Stimulated activated CD8-positive, alpha-beta memory T cell treated with anti-CD3 and anti-CD28 coated beads, Interleukin-7, amount 100 ng/mL, for 1 hour (primary cell): ENCODE results near the gene TANC1.
"Not testable (repeated sequence)": the region's sequence is repeated elsewhere in the genome, so short reads cannot be mapped to it uniquely, and the experiment has no call there.

Source experiments
- DNase-seq, 2 donors: peaks; one replicate each; pipeline ENCODE4 v3.0.0-alpha.2; 2020; ENCODE audit warnings: low read depth in 2 of 2

TANC1 gene

DNA sequence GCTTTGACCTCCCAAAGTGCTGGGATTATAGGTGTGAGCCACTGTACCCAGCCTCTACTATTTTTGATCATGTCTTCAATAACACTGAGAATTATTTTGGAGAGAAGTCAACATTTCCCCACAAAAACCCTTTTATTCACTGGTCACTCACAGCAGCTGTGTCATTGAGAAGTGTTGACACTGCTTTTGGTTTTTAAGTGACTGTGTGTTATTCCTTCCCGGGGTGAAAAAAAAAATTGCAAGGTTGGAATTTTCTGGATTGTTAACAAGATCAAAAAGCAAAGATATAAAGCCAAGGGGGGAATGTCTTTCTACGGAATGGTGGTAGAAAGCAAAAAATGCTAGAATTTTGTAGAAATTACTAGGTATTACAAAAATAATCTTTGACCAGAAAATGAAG is 61.5 kb downstream of the TANC1 start:
- DNase-seq: no peak

- DNase-seq: no peak
These were observed 62.4 kb downstream of the TANC1 start for GRCh38 chr2:159030674-159031380.

GRCh38 chr2:159032146-159032545 is 63.7 kb downstream of the TANC1 start:
- no peak for DNase-seq

DNA sequence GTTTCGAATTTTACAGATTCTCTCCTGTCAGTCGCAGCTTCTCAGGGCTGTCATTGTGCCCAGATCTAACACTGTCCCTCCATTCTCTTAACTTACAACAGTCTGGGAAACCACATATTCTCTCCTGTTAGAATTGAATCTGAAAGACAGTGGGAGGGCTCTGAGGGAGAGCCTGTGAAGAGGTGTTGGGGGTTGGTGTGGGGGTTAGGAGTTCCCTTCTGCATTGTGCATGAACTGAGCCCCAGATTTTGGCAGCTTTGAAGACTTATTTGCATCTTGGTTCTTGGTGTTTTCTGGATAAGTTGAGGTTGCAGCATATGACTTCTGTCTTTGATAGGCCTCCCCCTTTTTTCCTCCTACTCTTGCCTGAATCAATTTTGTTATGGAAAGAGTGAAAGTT is 64.1 kb downstream of the TANC1 start:
- DNase-seq: no peak

- DNase-seq: no peak
These were observed 66.3 kb downstream of the TANC1 start for GRCh38 chr2:159034713-159035112.

DNA sequence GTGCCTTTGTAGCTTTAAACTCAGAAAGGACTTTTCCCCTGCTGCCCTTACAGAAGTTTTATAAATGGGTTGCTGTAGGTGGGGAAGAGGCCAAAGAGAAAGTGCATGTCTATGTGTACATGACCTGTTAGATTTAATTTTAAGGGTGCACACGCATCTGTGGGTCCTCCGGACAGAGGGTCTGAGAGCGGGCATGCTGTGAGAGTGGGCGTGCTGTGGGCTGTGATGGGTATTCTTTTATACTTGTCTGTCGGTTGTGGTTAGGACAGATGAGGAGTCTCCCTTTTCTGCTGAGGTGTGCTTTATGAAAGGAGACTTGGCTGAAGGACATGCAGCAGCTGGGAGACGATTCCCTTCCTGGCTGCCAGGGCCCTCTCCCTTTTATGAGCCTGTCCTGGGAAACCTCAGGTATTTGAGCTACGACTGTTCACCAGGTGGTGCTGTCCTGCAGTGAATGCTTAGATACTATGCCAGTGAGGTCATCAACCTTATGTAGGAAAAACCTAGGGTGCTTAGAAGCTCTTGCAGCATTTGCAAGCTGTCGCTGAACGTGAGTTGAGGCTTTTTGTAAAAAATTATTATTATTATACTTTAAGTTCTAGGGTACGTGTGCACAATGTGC is 67.5 kb downstream of the TANC1 start:
- no peak for DNase-seq

GRCh38 chr2:159036461-159036860 is 68.0 kb downstream of the TANC1 start:
- DNase-seq: not testable (repeated sequence)

GRCh38 chr2:159041328-159041727 is 72.9 kb downstream of the TANC1 start:
- DNase-seq: not testable (repeated sequence)

GRCh38 chr2:159042115-159042850 is 73.8 kb downstream of the TANC1 start:
- DNase-seq: no peak

DNA sequence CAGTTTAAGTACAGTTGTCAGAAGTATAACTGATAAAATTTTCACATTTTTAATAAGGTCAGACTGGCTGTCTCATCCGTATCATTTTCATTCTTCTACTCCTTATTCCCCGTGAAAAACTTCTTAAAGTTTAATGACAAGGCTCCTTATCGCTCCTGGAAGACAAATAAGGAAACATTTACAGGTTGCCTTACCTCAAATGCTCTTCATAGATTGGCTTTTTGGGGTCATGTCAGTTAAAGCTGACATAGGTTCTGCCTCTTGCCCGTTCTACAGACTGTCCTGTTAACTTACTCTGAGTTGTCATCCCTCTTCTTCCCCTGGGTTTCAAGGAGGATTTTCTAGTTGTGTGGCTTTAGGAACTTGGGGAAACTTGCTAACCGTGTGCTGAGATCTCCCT is 75.3 kb downstream of the TANC1 start:
- DNase-seq: no peak

DNA sequence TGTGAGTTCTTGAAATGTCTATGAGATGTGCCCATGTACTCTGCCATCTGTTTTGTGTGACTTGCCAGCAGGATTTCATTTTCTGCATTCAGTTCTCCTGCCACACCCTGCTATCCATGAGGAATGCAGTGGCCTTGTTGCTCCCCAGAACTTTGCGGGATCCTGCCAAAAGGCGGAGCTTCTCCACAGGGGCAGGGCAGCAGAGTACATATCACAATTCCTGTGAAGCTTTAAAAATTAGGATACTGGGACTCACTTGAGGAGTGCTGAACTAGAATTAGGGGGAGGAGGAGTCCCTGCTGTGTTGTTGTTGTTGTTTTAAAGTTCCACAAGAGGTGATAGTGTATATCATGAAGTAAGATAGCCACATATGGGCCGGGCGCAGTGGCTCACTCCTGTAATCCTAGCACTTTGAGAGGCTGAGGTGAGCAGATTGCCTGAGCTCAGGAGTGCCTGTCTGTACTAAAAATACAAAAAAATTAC is 76.4 kb downstream of the TANC1 start:
- DNase-seq: no peak

DNA sequence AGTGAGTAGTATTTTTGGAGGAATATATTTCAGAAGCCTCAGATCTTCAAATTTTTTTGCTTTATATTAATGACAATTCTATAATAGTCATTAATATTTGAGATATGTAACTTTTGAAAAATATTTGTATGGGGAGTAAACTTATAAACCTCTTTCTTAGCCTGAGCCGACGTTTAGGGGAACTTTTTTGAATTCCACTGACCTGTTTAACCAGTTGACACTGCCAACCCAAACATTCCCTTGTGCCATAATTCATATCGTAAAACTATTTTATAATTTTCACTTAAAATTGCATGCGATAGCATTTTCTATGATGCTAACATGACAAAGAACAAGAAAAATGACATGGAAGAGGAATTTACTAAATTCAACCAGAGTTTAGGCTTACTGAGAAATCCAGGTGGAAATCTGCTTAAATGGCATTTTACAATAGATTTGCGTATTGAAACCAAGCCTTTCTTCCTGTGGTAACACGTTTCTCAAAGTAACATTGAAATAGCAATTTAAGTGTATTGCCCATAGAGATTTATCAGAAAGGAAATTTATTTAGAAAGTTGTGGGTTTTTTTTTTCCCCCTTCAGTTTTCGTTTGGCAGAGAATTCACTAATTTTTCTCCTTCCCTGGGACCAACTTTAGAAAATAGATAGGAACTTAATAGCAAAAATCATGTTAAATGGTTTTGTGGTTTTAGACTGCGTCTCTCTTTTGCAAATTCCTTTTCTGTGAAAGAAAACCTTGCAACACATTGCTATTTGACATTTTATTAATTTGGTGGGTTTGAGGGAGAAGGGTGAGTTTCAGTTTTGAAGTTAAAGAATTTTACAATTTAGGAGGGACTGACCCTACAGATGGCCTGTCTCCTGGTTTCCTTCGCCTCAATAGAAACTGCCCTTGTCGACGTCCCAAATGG is 77.4 kb downstream of the TANC1 start:
- no peak for DNase-seq

GRCh38 chr2:159046966-159047365 is 78.5 kb downstream of the TANC1 start:
- DNase-seq: no peak

DNA sequence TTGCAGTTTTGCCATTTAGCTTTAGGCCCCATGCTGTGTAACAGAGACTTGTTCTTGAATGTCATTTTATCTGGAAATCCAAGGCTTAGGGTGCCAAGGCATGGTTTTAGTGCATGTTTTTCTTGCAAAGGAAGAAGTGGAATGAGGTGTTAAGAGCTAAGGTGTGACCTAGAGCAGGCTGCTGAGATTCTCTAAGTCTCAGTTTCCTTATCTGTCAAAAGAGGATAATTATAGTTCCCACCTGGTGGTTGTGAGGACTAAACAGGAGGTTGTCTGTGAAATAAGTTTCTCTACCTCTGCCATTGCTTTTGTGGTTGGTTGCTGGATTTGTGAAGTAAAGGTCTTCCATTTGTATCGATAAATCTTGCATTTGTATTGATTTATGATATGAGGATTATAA is 82.0 kb downstream of the TANC1 start:
- DNase-seq: no peak

GRCh38 chr2:159051133-159051532 is 82.7 kb downstream of the TANC1 start:
- no peak for DNase-seq

- no peak for DNase-seq
These were observed 83.2 kb downstream of the TANC1 start for GRCh38 chr2:159051661-159052060.

- no peak for DNase-seq
These were observed 83.7 kb downstream of the TANC1 start for GRCh38 chr2:159052157-159052601.

- DNase-seq: no peak
These were observed 85.0 kb downstream of the TANC1 start for GRCh38 chr2:159053161-159054031.

GRCh38 chr2:159054032-159054334 is 85.5 kb downstream of the TANC1 start:
- no peak for DNase-seq

DNA sequence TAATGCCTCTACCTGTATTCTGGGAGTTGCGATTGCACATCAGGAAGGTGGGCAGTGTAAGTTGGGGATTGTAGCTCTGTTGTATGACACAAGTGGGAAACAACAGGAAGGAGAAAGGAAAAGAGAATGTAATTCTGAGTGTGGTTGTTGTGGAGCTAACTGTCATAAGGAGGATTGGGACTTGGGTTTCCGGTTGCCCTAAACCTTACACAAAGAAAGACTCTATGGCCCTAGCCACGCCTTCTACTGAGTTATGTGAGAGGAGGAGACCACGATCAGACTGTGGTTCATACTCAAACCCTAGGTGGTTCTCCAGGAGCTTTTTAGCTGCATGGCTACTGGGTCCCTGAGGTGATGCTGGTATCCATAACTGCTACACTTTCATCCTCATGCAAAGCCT is 86.5 kb downstream of the TANC1 start:
- DNase-seq: no peak

GRCh38 chr2:159060518-159060917 is 92.1 kb downstream of the TANC1 start:
- DNase-seq: no peak
